ENCODE measurements around the gene TBC1D2.

The TBC1D2 gene

GRCh38 chr9:98159790-98160189, 95.7 kb downstream of the TBC1D2 start:
- no peak for DNase-seq

- no peak for DNase-seq
Measured at GRCh38 chr9:98159301-98159700, 96.1 kb downstream of the TBC1D2 start.

- no peak for DNase-seq
Measured at GRCh38 chr9:98158071-98158831, 97.2 kb downstream of the TBC1D2 start.

- no peak for DNase-seq
Measured at GRCh38 chr9:98157372-98157771, 98.1 kb downstream of the TBC1D2 start.

- no peak for DNase-seq
Measured at GRCh38 chr9:98154678-98155077, 100.8 kb downstream of the TBC1D2 start.

GRCh38 chr9:98152526-98152925, 102.9 kb downstream of the TBC1D2 start:
- DNase-seq: no peak

GRCh38 chr9:98150721-98151120, 104.7 kb downstream of the TBC1D2 start:
- no peak for DNase-seq

- DNase-seq: no peak
Measured at GRCh38 chr9:98150164-98150563, 105.3 kb downstream of the TBC1D2 start.

- no peak for DNase-seq
Measured at GRCh38 chr9:98149422-98149821, 106.0 kb downstream of the TBC1D2 start.

All from NCI-H2227 treated with DMSO at 0.1 percent for 48 hours (cell line).